Occipital lobe (tissue), 2 donors: ENCODE data around the gene TENT4B. TPM values are rescaled to one million over a fixed set of nuclear protein-coding genes. Genes with fewer than 3 reads are reported as not detected.

Experiments
- DNase-seq: peaks from one replicate; lab custom pipeline; 2025; lab: John Stamatoyannopoulos, UW
- total RNA-seq: library from RNA; depleted of rRNA; stranded (reverse); fragments of >200 nt; gene quantifications from one replicate; pipeline ENCODE4 v1.2.3, GENCODE V29; 2014

Gene TENT4B
- total RNA-seq, 1 donor from 2014 or later, result 31.4 TPM

DNA sequence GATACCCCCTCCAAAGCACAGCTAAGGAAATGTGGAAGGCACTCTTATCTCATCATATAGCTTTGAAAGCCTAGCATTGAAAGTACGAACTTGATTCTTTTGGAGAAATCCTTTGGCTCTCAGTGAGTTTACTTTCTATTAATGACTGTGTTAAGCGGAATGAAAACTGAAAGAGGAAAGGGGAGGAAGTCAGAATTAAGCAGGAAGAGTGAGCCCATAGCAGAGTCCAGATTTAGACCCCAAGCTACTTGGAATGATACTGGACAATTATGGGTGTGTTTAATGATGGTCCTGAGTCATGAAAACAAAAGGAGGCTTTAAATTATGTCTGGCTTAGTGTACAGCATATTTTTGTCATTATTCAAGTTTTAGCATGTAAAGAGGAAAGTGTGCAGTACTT is 42.2 kb downstream of the TENT4B start:
- no peak for DNase-seq

DNA sequence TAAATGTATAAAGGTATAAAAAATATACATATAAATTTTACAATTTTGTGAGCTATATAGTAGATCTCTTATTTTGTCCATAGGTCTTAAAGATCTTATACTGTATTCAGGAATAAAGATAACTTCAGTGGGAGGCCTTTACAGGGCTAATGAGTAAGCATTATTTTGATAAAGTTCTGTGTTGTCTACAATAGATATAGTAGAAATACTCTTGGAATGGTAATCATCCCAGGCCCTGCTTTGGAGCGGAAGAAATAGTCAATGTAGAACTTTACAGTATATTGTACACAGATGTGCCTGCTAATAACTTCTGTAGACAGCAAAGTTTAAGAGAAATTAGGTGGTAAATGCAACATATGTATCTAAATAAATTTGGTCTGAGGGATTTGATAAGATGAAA is 42.6 kb downstream of the TENT4B start:
- no peak for DNase-seq

DNA sequence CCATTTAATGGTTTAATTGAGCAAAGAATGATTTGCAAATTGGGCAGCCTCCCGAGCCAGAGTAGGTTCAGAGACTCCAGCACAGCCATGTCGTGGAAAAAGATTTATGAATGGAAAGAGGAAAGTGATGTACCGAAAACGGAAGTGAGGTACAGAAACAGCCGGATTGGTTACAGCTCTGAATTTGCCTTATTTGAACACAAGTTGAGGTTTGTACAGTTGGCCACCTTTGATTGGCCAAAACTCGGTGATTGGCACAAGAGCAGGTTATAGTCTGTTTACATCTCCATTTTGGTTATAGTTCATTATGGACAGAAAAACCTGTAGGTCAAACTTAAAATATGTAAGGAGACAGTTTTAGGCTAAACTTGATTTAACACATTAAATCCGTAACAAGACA is 44.5 kb downstream of the TENT4B start:
- DNase-seq, result no peak

DNA sequence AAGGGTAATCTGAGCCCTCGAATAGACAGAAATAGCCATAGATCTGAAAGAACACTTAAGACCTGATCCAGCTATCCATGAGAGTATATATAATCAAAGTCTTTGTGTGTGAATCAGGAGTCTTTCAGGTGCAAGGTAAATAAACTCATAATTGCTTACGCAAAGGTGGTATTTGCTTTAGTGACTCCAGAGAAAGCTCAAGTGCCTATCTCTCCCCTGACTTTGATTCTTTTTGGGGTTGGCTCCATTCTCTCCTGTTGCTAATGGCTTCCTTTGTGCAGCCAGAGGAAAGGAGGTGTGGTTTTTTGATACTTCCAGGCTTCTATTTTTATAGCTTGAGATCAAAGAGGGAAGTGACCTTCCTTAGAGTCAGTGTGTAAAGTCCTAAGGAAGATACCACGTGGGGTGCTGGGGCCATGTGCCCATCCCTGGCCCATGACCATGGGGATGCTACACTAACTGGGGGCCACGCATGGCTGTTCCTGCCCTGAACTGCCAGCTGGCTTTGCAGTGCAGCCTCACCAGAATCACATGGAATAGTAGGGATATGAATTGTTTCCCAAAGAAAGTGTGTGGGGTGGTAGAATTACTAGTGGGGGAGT is 45.8 kb downstream of the TENT4B start:
- no peak for DNase-seq

DNA sequence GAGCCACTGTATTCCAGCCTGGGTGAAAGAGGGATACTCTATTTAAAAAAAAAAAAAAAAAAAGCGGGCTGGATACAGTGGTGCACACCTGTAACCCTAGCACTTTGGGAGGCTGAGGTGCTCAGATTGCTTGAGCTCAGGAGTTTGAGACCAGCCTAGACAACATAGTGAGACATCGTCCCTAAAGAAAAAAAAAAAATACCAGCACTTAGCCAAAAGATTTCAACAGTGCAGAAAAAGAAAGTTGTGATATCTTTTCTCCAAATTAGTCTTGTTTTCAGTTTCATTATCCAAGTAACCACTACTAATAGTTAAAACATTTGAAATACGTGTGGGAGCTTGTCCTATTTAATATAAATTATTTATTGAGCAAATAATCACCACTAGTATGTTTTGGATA is 48.7 kb downstream of the TENT4B start:
- DNase-seq, result no peak

DNA sequence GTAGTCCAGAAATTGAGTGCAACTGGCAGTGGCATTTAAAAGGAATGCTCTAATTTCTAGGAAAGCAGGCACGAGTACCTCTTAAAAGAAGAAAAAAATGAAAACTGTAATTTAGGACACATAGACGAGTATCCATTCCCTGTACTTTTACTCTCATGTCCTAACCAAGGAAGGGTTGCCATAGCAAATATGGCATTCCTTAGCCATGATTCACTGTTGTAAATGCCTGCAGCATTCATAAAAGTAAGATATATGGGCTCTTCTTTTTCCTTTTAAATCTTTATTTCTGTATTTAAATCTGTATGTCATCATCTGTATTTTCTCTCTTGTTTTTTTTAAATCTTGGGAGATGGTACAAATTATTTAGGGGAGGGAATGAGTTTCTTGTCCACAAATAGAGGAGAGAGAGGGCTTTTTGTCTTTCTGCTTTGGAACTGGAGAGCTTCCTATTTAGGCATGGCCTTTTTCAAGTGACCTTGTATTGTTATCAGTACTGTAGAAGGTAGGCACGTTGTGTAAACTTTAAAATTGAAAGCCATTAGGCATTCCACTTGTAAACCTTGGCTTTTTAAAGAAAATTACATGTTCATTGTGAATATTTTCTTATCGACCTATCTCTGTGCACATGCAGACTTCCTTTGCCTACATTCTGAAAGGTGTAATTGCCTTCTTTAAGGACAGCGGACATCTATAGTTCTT is 50.0 kb downstream of the TENT4B start:
- DNase-seq, result no peak

DNA sequence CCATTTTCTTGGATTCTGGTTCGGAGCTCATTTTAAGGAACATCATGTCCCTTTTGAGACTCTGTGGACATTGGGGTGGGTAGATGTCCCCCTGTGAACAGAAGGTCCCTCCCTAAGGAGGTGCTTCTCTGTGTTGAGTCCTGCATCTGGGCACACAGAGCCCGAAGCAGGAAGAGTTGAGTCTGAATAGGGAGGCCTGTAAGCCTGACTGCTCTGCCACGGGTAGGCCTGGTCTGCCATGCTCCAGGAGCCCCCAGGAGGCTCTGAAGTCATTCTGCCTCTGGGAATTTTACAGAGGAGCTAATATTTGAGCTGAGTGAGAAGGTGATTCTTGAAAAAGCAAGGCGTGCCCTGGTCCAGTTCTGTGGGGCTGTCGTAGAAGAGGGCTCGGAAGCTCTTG is 50.6 kb downstream of the TENT4B start:
- DNase-seq, result no peak

DNA sequence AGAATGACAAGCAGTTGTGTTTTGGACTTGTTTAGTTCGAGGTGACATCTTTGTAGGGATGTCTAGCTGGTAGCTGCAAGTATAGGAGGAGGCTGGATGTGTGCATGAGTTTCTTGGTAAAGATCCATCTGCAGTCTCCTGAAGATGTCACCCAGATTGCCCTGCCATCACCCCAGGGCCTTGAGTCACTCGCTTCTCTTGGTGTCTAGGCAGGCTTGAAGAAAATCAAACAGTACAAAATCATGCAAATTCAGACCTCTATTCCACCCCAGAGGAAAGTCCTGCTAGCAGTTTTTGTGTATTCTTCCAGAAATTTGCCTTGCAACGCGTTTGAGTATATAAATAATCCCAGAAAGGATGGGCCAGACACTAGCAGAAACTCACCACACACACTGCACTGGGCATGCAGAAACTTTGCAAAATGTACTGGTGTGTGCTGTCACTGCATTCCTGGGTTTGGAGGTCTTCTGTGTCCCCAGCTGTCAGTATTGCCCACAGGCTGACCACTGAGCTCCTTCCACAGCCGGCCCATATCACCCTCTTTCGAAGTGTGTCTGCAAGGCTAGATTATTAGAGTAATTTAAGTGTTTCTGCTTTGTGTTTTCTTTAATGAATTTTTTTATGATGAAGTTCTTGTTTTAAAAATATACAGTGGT is 51.5 kb downstream of the TENT4B start:
- DNase-seq, result no peak

DNA sequence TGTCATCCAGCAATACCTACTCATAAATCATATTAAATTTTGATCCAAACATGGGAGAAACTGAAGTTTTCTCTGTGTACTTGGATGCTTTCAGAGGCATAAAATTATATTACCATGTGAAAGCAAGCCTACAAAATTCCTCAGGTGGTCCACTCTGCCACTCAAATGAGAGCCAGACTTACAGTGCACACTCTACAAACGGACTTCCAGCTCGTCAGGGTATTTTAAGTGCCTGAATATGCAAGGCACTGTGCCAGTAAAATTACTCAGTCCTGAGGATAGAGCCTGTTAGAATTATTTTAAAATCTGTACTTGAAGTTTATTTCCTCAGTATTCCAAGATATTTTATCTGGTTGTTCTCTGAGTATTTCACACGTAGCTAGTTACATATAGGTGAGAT is 54.5 kb downstream of the TENT4B start:
- DNase-seq, result no peak

DNA sequence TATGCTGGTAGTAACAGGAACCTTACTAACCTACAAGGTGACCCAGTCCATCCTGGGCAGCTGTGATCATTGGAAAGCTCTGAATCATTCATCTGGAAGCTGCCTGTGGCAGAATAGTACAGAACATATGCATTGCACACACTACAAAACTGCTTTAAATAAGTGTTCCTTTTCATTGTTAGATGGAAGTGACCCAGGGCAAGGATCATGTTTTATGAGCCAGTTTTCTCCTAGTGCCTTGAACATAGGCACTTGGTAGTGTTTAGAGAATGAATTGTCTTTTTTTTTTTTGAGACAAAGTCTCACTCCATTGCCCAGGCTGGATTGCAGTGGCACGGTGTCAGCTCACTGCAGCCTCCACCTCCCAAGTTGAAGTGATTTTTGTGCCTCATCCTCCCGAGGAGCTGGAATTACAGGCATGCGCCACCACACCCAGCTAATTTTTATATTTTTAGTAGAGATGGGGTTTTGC is 55.4 kb downstream of the TENT4B start:
- no peak for DNase-seq

DNA sequence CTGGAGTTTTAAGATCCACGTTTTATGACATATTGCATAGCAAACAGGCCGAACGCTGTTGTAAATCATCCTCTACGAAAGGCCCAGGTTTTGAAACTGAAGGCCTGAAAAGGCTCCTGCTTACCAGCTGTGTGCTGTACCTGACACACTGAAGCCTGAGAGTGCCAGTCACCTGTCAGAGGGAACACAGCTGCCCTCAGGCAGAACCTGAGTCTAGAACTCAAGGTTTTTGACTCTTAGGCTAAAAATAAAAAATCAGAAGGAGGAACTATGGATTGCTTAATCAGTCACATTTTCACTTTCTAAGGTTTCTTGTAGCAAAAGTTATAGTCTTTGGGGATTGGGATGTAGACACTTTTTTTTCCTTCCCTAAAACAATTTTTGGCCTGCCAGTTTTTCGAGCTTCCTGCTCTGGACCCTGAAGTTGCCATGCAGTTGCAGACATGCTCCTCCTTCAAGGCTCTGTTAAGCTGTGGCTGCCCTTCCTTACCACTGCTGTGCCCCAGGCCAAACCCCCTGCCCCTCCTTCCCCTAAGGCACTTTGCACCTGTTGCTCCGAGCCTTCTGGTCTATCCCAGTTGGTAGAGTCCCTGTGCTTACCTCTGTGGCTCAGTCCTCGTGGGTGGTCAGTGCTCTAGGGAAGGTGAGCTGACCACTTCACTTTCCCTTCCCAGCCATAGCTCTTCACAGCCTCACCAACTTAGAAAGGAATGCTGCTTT is 56.6 kb downstream of the TENT4B start:
- DNase-seq, result no peak

DNA sequence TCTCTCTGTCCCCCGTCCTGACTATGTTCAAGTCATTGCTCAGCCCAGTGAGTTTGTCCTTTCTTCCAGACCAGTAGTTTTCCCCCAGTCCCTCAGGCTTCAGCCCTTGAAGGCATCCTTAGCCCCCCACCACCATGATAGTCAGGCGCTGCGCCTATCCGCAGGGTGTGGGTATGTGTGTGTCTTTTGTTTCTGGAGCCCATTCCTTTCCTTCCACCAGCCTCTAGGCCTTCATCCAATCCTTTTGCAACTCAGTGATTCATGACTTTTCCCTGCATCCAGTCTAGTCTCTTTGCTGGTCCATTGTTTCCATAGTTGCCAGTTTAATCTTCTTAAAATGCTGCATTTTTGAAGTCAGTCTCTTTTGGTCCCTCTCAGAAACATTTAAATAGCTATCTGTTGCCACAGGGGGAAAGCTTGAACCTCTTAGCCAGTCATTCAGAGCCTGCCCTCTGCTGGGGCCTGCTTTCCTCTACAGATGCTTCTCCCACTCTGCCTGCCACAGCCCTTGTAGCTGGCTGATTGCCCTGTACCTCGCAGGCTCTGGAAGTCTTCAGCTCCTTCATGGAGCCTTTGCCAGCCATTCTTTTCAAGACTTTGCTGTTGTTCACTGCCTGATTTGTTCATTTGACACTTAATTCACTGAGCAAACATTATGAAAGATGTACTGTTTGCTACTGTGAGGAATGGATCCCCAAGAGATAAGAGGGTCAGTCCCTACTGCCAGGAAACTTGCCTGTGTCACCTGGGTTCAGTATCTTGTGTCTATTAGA is 57.3 kb downstream of the TENT4B start:
- DNase-seq, result peak; percentile 37

DNA sequence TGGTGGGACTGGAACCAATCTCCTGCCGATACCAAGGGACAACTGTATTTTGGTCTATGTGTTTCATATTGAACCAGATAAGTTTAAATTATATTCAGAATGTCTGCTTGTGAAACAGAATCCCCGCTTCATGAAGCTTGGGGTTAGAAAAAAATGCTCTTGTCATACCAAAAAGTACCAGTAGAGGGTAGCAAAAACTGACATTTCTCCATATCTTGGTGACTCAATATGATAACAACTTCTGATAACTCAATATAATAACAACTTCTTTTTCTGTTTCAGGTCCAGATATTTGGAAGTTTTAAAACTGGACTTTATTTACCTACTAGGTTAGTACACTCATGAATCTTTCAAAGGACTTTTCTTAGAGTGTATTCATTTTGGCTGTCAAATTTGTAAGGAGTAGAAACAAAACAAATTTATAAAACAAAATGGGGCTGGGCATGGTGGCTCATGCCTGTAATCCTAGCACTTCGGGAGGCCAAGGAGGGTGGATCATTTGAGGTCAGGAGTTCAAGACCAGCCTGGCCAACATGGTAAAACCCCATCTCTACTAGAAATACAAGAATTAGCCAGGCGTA is 60.9 kb downstream of the TENT4B start:
- DNase-seq, result no peak

DNA sequence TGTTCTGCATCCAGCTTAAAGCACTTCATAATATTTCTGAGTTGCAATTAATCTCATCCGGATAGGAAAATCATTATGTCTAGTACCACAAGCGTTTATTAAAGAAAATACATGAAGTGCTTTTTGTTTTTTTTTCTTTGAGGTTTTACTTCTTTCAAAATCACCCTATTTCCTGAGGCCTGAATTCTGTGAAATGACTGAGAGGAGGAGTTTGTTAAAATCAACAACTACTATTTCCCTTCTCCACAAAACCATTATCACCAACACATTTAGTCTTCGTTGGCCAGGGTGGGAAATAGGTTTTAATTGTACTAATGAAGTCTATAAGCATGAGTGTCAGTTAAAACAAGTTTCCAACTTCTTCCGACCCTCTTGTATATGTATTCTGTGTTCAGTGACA is 62.6 kb downstream of the TENT4B start:
- no peak for DNase-seq

DNA sequence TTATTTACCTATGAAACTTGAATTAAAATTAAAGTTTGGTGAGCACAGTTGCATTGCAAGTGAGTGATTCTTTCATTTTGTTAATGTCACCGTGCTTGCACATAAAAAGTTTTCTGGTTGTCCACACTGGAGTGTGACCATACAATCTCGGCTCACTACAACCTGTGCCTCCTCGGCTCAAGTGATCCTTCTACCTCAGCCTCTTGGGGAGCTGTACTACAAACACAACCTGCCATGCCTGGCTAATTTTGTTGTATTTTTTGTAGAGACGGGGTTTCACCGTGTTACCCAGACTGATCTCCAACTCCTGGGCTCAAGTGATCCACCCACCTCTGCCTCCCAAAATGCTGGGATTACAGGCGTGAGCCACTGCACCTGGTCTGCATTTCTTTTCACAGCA is 63.1 kb downstream of the TENT4B start:
- DNase-seq, result no peak

DNA sequence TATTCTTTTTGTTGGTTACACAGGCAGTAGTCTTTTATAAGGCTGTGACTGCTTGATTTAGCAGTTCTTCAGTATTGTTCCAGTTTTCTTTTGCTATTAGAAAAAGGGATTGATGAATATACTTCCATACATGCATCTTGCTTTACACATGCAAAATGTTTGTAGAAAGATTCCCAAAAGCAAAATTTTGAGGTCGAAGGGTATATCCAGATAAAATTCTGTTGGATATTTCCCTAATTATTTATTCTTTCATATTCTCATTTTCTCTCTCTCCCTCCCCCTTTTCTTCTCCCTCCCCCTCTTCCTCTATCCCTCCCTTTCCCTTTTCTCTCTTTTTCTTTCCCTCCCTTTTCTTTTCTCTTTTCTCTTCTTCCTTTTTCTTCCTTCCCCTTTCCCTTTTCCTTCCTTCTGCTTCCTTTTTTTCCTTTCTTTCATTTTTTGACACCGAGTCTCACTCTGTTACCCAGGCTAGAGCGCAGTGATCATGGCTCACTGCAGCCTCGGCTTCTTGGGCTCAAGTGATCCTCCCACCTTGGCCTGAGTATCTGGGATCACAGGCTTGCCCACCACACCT is 66.4 kb downstream of the TENT4B start:
- DNase-seq, result no peak

DNA sequence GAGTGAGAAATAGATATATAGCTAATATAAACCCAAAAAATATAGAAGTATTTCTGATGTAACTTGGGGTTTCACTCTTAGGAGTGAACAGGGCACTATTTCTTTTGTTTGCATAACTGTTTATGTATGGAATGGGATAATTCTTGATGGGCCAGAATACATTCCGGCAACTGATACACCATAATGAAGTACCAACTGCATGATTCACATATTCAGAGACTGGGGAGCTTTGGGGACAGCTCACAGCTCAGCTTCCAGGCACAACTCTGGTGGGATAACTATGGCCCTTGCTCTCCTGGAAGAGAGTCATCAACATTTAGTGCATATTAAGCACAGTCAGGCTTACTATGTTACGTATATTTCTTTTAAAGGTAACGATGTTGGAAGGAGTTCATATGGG is 71.2 kb downstream of the TENT4B start:
- DNase-seq, result no peak

DNA sequence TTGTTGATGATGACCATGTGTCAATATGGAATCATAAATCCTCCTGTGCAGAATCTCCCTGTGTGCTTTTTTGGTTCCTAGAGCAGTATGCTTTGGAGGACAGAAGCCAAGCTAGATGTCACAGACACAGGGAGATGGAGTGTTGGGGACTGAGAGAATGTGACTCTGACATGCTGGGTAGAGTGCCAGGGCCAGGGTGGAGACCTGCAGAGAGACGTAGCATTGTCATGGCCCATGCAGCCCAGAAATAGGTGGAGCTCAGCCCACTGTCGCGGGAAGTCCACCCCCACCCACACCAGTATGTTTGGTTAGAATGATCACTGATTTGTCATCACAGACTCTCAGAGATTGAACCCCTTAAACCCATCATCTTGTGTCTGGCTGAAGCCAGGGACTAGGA is 74.0 kb downstream of the TENT4B start:
- DNase-seq, result no peak

DNA sequence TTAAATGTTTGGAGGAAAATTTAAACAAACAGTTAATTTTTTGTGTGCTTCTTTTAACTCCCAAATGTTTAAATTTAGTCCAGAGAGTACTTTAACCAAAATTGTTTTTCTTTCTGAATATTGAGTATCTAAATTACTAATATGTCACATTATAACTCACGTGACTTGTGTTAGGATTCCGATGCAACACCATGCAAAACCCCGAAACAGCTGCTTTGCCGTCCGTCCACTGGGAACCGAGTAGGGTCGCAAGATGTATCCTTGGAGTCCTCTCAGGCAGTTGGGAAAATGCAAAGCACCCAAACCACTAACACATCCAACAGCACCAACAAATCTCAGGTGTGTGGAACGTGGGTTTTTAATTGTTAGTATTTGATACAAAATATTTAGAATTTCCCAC is 74.6 kb downstream of the TENT4B start:
- DNase-seq, result no peak

DNA sequence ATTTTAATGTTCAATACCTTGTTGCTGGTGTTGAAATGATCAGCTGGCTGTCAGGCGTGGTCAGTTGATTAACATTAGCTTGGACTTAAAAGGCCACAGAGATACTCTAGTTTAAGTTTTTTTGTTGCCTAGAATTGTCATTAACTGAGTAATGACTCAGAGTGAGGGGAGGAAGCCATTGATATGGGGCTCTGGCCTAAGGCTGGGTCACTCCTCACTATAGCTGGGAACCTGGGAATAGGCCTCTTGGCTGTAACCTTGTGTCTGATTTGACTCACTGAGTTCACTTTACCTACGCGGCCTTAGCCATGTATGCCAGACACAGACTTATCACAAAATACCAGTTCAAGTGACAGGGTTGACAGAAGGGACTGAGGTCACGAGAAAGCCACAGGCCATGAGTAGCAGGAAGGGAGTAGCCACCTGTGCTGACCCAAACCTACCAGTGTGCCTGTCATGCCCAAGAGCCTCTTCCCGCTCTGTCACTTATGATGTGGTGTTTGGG is 75.3 kb downstream of the TENT4B start:
- DNase-seq, result no peak
